Mesenchymal stem cell (in vitro differentiated cells and primary cell): ENCODE data around the gene DYNC1LI1.
A peak's percentile ranks its signal among the peaks of the same experiment; 100 is the strongest.

Source experiments
- DNase-seq: peaks from one replicate; pipeline ENCODE4 v3.0.0-alpha.2; 2013
- H2AFZ ChIP-seq: one replicate; pipeline ENCODE4 v1.6.1; 2013; ENCODE audit warnings: low read depth, mild to moderate bottlenecking, control low read depth, inconsistent platforms, low read length, moderate library complexity
- H2AK5ac ChIP-seq: 2 replicates; pipeline ENCODE4 v1.6.1; 2013; ENCODE audit warnings: low read length, moderate library complexity, mild to moderate bottlenecking, inconsistent platforms; ENCODE audit not compliant: severe bottlenecking
- H2BK120ac ChIP-seq: one replicate; pipeline ENCODE4 v1.6.1; 2013; ENCODE audit warnings: low read depth, mild to moderate bottlenecking, inconsistent platforms, low read length, moderate library complexity
- H2BK12ac ChIP-seq, 2 experiments: one replicate each; pipeline ENCODE4 v1.6.1; 2013; ENCODE audit warnings: inconsistent platforms in 2 of 2, low read length in 2 of 2, mild to moderate bottlenecking in 2 of 2, moderate library complexity in 2 of 2, control low read depth in 1 of 2
- H2BK15ac ChIP-seq: one replicate; pipeline ENCODE4 v1.6.1; 2013; ENCODE audit warnings: mild to moderate bottlenecking, low read depth, inconsistent platforms; ENCODE audit not compliant: poor library complexity, severe bottlenecking
- H2BK5ac ChIP-seq: 2 replicates; pipeline ENCODE4 v1.6.1; 2013; ENCODE audit warnings: low read depth, mild to moderate bottlenecking, low read length, control low read depth, inconsistent platforms; ENCODE audit not compliant: poor library complexity, severe bottlenecking
- H3K14ac ChIP-seq, 2 experiments: one replicate each; pipeline ENCODE4 v1.6.1; 2013; ENCODE audit warnings: inconsistent platforms in 2 of 2, low read length in 2 of 2, control low read depth in 1 of 2, mild to moderate bottlenecking in 1 of 2, moderate library complexity in 1 of 2
- H3K18ac ChIP-seq, 2 experiments: one replicate each; pipeline ENCODE4 v1.6.1; 2013; ENCODE audit warnings: inconsistent platforms in 2 of 2, low read length in 2 of 2, control low read depth in 1 of 2, low read depth in 1 of 2, mild to moderate bottlenecking in 1 of 2
- H3K23ac ChIP-seq, 2 experiments: one replicate each; pipeline ENCODE4 v1.6.1; 2013; ENCODE audit warnings: inconsistent platforms in 2 of 2, low read length in 2 of 2, mild to moderate bottlenecking in 2 of 2, moderate library complexity in 2 of 2, control low read depth in 1 of 2
- H3K27ac ChIP-seq: 2 replicates; pipeline ENCODE4 v1.5.1; 2013; ENCODE audit warnings: mild to moderate bottlenecking, moderate library complexity, low read length, control low read depth, inconsistent platforms; ENCODE audit not compliant: poor library complexity, severe bottlenecking
- H3K27me3 ChIP-seq, 2 experiments: 2 replicates each; pipeline versions ENCODE4 v1.6.1 to v1.7.0; 2013; ENCODE audit warnings: low read length in 2 of 2, mild to moderate bottlenecking in 2 of 2, moderate library complexity in 2 of 2, control low read depth in 1 of 2, inconsistent platforms in 1 of 2; ENCODE audit not compliant: control insufficient read depth in 1 of 2, insufficient read depth in 1 of 2
- H3K36me3 ChIP-seq, 2 experiments: 2 replicates each; pipeline versions ENCODE4 v1.6.1 to v1.7.0; 2013; ENCODE audit warnings: low read length in 2 of 2, control low read depth in 1 of 2, inconsistent platforms in 1 of 2, low read depth in 1 of 2, mild to moderate bottlenecking in 1 of 2; ENCODE audit not compliant: insufficient read depth in 2 of 2, control insufficient read depth in 1 of 2
- H3K4ac ChIP-seq, 2 experiments: one replicate each; pipeline ENCODE4 v1.6.1; 2013; ENCODE audit warnings: inconsistent platforms in 2 of 2, low read length in 2 of 2, mild to moderate bottlenecking in 2 of 2, moderate library complexity in 2 of 2, control low read depth in 1 of 2, low read depth in 1 of 2
- H3K4me1 ChIP-seq: 2 replicates; pipeline ENCODE4 v1.6.1; 2013; ENCODE audit warnings: low read depth, low read length, control low read depth; ENCODE audit not compliant: control insufficient read depth, insufficient read depth
- H3K4me2 ChIP-seq: 2 replicates; pipeline ENCODE4 v1.6.1; 2013; ENCODE audit warnings: low read length, mild to moderate bottlenecking, inconsistent platforms; ENCODE audit not compliant: poor library complexity, severe bottlenecking
- H3K4me3 ChIP-seq, 2 experiments: 2 replicates each; pipeline versions ENCODE4 v1.5.1 to v1.7.0; 2013; ENCODE audit warnings: low read length in 2 of 2, mild to moderate bottlenecking in 2 of 2, control low read depth in 1 of 2, low read depth in 1 of 2; ENCODE audit not compliant: insufficient read depth in 1 of 2
- H3K79me1 ChIP-seq: replicated peaks from 2 replicates; pipeline ENCODE4 v1.6.1; 2013; ENCODE audit warnings: mild to moderate bottlenecking, control low read depth, low read length, inconsistent platforms; ENCODE audit not compliant: poor library complexity, severe bottlenecking
- H3K9ac ChIP-seq: 2 replicates; pipeline ENCODE4 v1.7.0; 2013; ENCODE audit warnings: mild to moderate bottlenecking, low read length, moderate library complexity
- H3K9me3 ChIP-seq: 2 replicates; pipeline ENCODE4 v1.7.0; 2013; ENCODE audit warnings: mild to moderate bottlenecking, low read length; ENCODE audit not compliant: control insufficient read depth
- H4K8ac ChIP-seq: one replicate; pipeline ENCODE4 v1.6.1; 2013; ENCODE audit warnings: inconsistent platforms, mild to moderate bottlenecking, low read length, moderate library complexity
- H4K91ac ChIP-seq: one replicate; pipeline ENCODE4 v1.6.1; 2013; ENCODE audit warnings: mild to moderate bottlenecking, low read length, inconsistent platforms
- WGBS: methylation state at CpG from one replicate; pipeline ENCODE4 v1.1.7; 2013; ENCODE audit warnings: mixed read lengths; 5-methylcytosine and 5-hydroxymethylcytosine counted together

Gene DYNC1LI1

DNA sequence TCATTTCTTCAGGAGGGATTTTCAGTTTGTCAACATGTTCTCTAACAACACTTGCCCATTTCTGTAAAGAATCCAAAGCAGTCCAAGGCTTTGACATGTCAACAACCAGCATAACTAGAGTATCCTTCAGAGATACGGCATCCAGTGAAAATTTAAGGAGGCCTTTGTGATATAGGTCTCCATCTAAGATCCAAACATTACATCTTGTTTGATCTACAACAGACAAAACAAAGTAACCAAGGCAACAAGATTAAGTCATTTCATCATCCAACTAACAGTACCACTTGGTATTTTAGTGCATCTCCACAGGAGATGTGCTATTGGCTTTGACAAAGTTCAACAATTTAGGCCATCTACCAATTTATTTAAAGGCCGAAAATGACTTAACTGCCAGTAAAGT lies 25.8 kb downstream of the DYNC1LI1 start:
- Histone ChIP-seq H4K8ac (no peak overlapping the region), H3K4me1 (peaks cover 6% of the 10 kb centered on the region), H2BK12ac (no peak overlapping the region), H3K23ac (no peak overlapping the region), H3K79me1 (peaks cover 19% of the 10 kb centered on the region), H2AK5ac (no peak overlapping the region), H3K4me3 (no peak overlapping the region), H3K9me3 (no peaks in the 10 kb centered on the region), H3K36me3 (peaks cover 0 to 5% of the 10 kb centered on the region in 2 experiments), H3K4me2 (no peak overlapping the region), H3K18ac (no peak overlapping the region), H3K14ac (no peak overlapping the region), H3K4ac (no peak overlapping the region), H3K9ac (no peak overlapping the region), H2BK15ac (no peak overlapping the region), H2BK120ac (no peak overlapping the region), H4K91ac (no peak overlapping the region), H3K27ac (no peak overlapping the region), H2AFZ (no peak overlapping the region), H2BK5ac (no peak overlapping the region), H3K27me3 (no peaks in the 10 kb centered on the region)
- DNase-seq: peak; percentile 34
- 93% methylated on average over 2 of the region's 2 CpGs for WGBS

DNA sequence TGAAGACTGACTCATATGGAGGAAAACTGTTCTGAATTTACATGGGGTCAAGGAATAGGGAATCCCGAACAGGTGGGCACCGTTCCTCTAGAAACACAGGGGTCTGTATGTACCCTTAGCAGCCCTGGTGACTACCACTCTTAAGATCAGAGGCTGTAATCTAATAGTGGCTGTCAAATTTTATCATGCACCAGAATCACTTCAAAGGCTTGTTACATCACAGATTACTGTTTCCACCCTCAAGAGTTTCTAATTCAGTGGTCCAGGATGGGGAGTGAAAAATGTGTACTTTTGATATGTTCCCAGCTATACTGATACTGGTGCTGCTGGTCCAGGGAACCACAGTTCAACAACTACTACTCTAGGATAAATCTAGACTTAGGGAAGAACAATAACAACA lies 27.9 kb downstream of the DYNC1LI1 start:
- no peak for DNase-seq
- Histone ChIP-seq H3K9ac (no peak overlapping the region), H3K27me3 (no peaks in the 10 kb centered on the region), H2AK5ac (no peak overlapping the region), H2BK15ac (no peak overlapping the region), H4K8ac (no peak overlapping the region), H2BK12ac (no peak overlapping the region), H3K4me2 (no peak overlapping the region), H3K14ac (no peak overlapping the region), H3K27ac (no peak overlapping the region), H3K23ac (no peak overlapping the region), H3K4ac (no peak overlapping the region), H3K36me3 (peaks cover 0 to 12% of the 10 kb centered on the region in 2 experiments), H2BK5ac (no peak overlapping the region), H3K4me3 (no peak overlapping the region), H3K9me3 (no peaks in the 10 kb centered on the region), H3K79me1 (peaks cover 14% of the 10 kb centered on the region), H3K4me1 (peaks cover 4% of the 10 kb centered on the region), H2BK120ac (no peak overlapping the region), H2AFZ (no peak overlapping the region), H3K18ac (no peak overlapping the region), H4K91ac (no peak overlapping the region)
- WGBS: 100% methylated on average over 2 of the region's 2 CpGs

DNA sequence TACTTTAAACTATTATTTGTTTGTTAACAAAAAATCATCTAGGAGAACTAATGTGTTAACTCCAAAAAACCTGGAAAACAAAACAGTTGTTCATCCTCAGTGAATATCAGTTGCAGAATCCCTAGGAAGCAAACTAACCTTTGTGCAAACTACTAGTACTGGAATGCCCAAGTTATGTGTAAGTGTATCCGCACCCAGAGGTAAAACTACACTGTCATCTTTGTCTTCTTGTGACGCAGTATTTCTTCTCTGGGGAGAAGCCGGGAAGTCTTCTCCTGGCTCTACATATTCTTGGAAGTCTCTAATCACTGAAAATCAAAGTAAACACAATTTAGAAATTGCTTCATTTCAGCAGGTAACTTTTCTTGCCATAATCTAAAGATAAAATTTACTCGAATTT lies 29.8 kb downstream of the DYNC1LI1 start:
- peaks cover 2% of the 10 kb centered on the region for H3K4me1 ChIP-seq
- no peak overlapping the region for H2BK120ac ChIP-seq
- H3K27ac ChIP-seq: no peak overlapping the region
- no peak overlapping the region for H2BK12ac ChIP-seq
- peaks cover 0 to 17% of the 10 kb centered on the region in 2 experiments for H3K36me3 ChIP-seq
- H3K4ac ChIP-seq: no peak overlapping the region
- no peaks in the 10 kb centered on the region for H3K9me3 ChIP-seq
- no peaks in the 10 kb centered on the region for H3K27me3 ChIP-seq
- H2BK5ac ChIP-seq: no peak overlapping the region
- no peak for DNase-seq
- 99% methylated on average over 3 of the region's 4 CpGs for WGBS
- H3K14ac ChIP-seq: no peak overlapping the region
- peaks cover 11% of the 10 kb centered on the region for H3K79me1 ChIP-seq
- H2AFZ ChIP-seq: no peak overlapping the region
- no peak overlapping the region for H3K4me3 ChIP-seq
- H3K23ac ChIP-seq: no peak overlapping the region
- no peak overlapping the region for H2BK15ac ChIP-seq
- no peak overlapping the region for H3K9ac ChIP-seq
- no peak overlapping the region for H3K18ac ChIP-seq
- H3K4me2 ChIP-seq: no peak overlapping the region
- H4K91ac ChIP-seq: no peak overlapping the region
- no peak overlapping the region for H4K8ac ChIP-seq
- H2AK5ac ChIP-seq: no peak overlapping the region

DNA sequence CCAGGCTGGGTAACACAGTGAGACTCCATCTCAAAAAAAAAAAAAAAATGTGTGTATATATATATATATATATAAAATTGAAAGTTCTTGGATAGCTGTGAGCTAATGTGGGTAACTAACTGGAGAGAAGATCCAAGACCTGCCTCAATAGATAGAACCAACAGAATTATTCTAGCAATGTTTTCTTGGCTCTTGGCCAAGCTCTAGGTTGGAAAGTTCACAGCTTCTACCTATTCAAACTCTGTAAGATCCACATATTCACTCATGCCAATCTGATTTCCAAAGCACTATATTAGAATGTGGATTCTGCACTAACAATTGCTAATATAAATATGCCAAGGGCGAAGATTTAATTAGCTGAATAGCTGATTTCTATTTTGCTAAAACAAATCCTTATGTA lies 38.2 kb downstream of the DYNC1LI1 start:
- no peak overlapping the region for H3K27ac ChIP-seq
- no peak overlapping the region for H2AK5ac ChIP-seq
- H4K8ac ChIP-seq: no peak overlapping the region
- no peak overlapping the region for H2BK15ac ChIP-seq
- H3K9me3 ChIP-seq: no peaks in the 10 kb centered on the region
- no peak overlapping the region for H3K4me2 ChIP-seq
- H3K18ac ChIP-seq: no peak overlapping the region
- peaks cover 12% of the 10 kb centered on the region for H3K79me1 ChIP-seq
- H4K91ac ChIP-seq: no peak overlapping the region
- H3K36me3 ChIP-seq: peaks cover 10 to 78% of the 10 kb centered on the region in 2 experiments
- no peak overlapping the region for H3K4me3 ChIP-seq
- H3K14ac ChIP-seq: no peak overlapping the region
- no CpG with 5 or more reads among the region's 1 CpG for WGBS
- no peak overlapping the region for H2BK5ac ChIP-seq
- no peak overlapping the region for H2BK12ac ChIP-seq
- H3K27me3 ChIP-seq: no peaks in the 10 kb centered on the region
- H3K4me1 ChIP-seq: no peaks in the 10 kb centered on the region
- no peak overlapping the region for H2BK120ac ChIP-seq
- H3K9ac ChIP-seq: no peak overlapping the region
- H3K4ac ChIP-seq: no peak overlapping the region
- DNase-seq: no peak
- H3K23ac ChIP-seq: no peak overlapping the region
- no peak overlapping the region for H2AFZ ChIP-seq
